ENCODE measurements around the gene OLIG3.

OLIG3 gene

GRCh38 chr6:137467211-137467610 lies 27.0 kb downstream of the OLIG3 start:
- no peak for DNase-seq (ENCODE audit: low spot score)

- DNase-seq (ENCODE audit: low spot score), result no peak
Measured at GRCh38 chr6:137465378-137466009, 28.7 kb downstream of the OLIG3 start.

- no peak for DNase-seq (ENCODE audit: low spot score)
Measured at GRCh38 chr6:137452333-137452894, 41.8 kb downstream of the OLIG3 start.

GRCh38 chr6:137443901-137444300 lies 50.3 kb downstream of the OLIG3 start:
- no peak for DNase-seq (ENCODE audit: low spot score)

Measured in pons (tissue), 1 donor.